Stimulated activated CD8-positive, alpha-beta memory T cell treated with anti-CD3 and anti-CD28 coated beads, Interleukin-12 subunit alpha, Interleukin-12 subunit beta, amount 100 ng/mL, for 4 hours (primary cell): ENCODE measurements around the gene FAM227A.

Experiments
- DNase-seq: peaks from one replicate; pipeline ENCODE4 v3.0.0-alpha.2; 2020; ENCODE audit warnings: low read depth

Gene FAM227A

DNA sequence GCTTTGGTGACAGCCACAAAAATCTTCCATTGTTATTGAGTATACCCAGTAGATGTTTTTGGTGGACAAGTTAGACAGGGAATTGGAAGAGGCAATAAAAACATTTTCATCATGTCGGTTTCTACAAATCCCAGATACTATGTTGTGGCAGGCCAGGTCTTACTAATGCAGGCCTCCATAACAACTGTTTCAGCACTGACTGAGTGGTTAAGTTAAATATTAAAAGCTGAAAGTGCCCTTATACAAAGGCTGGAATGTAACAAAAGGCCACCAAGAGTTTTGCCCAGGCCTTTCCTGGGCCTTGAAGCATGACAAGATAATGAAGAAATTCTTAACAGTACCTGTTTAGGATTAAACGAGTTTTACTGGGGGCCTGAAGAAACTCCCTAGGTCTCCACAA is 115.5 kb downstream of the FAM227A start:
- no peak for DNase-seq

DNA sequence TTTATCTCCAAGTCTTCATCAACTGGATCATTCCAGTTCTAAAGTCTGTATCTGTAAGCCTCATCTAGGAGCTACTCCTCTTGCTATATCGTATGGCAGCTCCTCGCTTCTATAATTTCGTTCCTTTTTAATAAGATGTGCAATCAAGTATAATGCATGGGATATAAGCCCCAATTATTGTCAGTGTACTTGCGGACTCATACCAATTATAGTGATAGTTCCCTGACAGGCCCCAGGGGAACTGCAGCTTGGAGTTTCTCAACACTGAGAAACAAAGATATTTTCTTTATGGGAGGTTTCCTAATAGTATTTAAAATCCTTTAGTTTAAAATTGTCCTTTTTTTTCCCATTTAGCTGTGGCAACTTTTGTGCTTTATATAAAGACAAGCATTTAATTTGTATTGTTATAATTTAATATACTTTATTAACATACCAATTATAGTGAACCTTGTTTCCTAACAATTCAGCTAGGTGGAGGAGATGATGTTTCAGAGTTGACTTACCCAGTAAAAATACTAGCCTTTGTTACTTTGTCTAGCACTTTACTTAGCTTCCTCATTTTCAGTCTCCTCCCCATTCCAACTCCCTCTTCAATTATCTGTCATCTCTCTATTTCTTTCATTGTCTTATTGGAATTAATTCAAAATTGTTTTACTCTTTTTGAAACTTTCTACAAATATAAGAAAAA is 124.8 kb downstream of the FAM227A start:
- no peak for DNase-seq
